KOPT-K1 (cell line): ENCODE results near the gene ARHGAP22.

ENCODE experiments used
- H3K27ac ChIP-seq: fragments of 200-600 bp; sonication (generic); 2 replicates; pipeline ENCODE4 v1.5.1; 2016; ENCODE audit warnings: antibody characterized with exemption, mild to moderate bottlenecking, low read depth, low read length; ENCODE audit not compliant: poor library complexity, severe bottlenecking
- H3K36me3 ChIP-seq: fragments of 200-600 bp; sonication (generic); 2 replicates; pipeline ENCODE4 v1.5.1; 2017; ENCODE audit warnings: antibody characterized with exemption, mild to moderate bottlenecking, low read length, moderate library complexity; ENCODE audit not compliant: insufficient read depth
- H3K9me3 ChIP-seq: fragments of 200-600 bp; sonication (generic); 2 replicates; pipeline ENCODE4 v1.5.1; 2017; ENCODE audit warnings: antibody characterized with exemption, low read length, mild to moderate bottlenecking; ENCODE audit not compliant: insufficient read depth, poor library complexity, severe bottlenecking

ARHGAP22 gene

DNA sequence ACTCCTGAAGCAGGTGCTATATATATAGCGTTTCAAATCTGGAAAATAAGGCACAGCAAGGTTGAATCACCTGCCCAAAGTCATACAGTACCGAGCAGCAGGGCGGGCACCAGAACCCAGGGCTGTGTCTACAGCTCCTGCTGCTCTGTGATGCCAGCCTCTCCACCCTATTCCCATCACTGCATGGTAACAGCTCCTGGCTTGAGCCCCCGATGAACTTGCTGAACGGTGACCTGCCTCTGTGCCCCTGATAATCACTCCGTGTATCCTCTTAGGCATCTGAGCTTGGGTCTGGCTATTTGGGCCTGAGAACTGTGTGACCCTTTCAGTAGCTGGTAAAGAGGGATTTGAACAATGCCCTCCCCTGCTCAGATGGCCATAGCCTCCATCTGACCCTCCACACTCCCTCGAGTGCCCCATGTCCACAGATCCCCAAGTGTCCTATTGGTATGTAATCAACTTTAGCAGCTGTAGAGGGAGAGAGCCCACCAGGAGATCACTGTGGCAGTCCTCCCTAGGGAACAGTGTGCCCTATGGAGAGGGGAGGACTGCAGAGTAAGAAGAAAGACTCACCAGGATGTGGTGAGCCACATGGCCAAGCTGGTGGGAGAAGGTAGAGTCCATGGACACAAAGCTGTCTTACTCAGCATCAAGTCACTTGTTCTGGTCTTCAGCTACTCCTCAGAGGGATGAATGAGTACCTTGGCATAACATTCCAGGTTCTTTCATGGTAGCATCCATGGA is 1.1 kb upstream of the ARHGAP22 start:
- Histone ChIP-seq H3K36me3 (no peaks in the 10 kb centered on the region), H3K9me3 (no peaks in the 10 kb centered on the region), H3K27ac (no peak overlapping the region)

DNA sequence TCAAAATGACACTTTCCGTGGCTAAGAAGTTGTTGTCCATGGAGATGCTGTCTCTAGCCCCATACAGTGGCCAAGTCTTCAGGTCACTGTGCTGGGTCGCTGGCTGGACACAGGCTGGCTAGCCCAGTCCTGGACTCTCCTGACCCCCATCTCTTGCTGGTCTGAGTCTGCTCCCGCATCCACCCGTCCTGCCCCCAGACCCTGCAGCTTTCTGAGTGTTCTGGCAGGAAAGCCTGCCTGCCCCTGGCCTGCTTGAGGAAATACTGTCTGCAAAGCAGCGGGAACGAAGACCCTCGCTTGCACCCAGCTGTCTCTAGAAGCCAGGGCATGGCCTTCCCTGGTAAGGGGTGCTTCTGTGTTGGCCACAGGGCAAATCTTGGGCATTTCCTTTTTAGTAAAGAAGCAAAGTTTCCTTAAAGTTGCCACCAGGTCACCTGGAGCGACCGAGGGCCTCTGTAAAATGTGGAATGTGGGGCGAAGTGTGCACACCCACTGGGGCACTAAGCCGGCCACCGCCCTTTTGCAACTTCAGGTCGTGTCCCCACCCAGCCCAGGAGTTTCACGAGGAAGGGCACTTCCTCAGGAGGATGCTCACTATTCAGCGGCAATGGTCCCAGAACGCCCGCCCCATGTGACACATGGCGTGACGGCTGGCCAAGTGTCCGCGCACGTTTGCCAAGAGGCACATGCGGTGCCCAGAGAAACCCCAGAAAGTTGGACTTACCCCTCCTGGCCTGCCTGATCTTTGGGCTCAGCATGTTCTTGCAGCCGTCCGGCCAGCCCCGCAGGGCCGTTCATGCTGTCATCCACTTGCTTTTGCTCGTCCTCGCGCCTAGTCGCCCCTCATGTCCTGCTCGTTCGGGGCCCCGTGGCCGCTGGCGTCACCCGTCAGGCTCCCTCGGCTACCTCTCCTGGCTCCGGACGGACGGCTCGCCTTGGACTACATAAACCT is 558 bp downstream of the ARHGAP22 start:
- Histone ChIP-seq H3K27ac (no peak overlapping the region), H3K9me3 (no peaks in the 10 kb centered on the region), H3K36me3 (no peaks in the 10 kb centered on the region)

DNA sequence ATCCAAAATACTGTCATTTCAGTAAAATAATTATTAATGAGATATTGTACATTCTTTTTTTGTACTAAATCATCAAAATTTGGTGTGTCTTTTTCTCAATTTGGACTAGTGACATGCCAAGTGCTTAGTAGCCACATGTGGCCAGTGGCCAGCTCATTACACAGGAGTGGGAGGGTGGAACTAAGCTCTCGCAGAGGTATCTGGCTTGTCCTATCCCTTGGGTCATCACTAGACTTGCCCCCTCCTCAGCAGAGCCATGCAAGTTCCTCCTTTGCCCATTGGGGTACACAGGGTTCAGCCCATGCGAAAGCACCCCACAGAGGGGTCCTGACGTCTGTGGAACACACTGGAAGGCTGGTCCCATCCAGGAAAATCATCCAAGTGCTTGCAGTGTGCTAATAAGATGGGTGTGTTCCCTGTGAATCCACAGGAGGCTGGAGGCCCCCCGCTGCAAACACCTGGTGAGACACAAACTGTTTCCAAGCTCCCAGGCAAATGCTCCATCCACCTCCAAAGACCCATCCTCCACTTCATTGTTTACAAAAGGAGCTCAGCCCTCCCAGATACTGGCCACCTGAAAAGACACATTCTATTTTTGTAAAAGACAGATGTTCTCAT is 1.3 kb downstream of the ARHGAP22 start:
- Histone ChIP-seq H3K27ac (no peak overlapping the region), H3K9me3 (no peaks in the 10 kb centered on the region)

DNA sequence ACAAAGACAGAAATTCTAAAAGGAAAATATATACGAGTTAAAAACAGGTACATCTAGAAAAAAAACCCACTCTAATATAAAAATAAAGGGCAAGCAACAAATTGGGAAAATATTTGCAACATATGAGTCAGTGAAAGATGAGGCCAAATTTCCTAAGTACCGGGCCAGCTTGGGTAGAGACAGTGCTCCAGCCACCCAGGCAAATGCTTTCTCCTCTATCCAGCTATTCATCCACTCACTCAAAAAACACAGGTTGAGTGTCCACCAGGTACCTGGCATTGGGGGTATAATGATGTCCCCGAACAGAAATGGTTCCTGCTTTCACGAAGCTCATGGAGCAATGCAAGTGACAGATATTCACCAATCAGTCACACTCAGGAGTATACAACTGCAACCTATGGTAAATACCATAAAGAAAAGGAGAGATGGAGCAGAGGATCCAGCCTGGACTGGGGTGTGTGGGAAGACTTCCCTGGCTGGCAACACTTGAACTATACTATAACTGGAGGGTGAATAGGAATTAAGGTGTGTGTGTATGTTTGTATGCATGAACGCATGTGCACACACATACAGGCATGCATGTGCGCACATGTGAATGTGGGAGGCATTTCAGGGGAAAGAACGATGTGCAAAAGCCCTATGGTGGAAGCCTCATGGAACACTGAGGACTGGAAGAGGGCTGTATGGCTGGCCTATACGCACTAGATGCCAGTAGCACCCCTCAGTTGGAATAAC is 2.3 kb downstream of the ARHGAP22 start:
- Histone ChIP-seq H3K36me3 (no peaks in the 10 kb centered on the region), H3K9me3 (no peaks in the 10 kb centered on the region), H3K27ac (no peak overlapping the region)

More for the DNA sequence above, 1.3 kb downstream of the ARHGAP22 start:
- H3K36me3 ChIP-seq: no peaks in the 10 kb centered on the region

DNA sequence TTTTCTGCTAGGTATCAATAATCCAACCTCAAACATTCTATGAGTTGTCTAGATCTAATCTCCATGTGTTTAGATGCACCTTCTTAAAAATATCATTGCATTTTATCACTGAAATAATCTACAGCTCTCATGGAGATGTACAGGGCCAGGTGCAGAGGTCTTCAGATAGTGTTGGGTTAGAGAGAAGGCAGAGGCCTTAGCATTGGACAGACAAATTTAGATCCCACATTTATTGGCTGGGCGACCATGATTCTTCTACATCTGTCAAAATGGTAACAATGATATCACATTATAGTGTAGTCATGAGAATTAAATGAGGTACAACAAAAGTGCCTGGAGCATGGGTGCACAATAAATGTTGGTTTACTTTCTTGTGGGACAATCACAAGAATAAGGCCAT is 3.1 kb downstream of the ARHGAP22 start:
- Histone ChIP-seq H3K9me3 (no peaks in the 10 kb centered on the region), H3K27ac (no peak overlapping the region), H3K36me3 (no peaks in the 10 kb centered on the region)

DNA sequence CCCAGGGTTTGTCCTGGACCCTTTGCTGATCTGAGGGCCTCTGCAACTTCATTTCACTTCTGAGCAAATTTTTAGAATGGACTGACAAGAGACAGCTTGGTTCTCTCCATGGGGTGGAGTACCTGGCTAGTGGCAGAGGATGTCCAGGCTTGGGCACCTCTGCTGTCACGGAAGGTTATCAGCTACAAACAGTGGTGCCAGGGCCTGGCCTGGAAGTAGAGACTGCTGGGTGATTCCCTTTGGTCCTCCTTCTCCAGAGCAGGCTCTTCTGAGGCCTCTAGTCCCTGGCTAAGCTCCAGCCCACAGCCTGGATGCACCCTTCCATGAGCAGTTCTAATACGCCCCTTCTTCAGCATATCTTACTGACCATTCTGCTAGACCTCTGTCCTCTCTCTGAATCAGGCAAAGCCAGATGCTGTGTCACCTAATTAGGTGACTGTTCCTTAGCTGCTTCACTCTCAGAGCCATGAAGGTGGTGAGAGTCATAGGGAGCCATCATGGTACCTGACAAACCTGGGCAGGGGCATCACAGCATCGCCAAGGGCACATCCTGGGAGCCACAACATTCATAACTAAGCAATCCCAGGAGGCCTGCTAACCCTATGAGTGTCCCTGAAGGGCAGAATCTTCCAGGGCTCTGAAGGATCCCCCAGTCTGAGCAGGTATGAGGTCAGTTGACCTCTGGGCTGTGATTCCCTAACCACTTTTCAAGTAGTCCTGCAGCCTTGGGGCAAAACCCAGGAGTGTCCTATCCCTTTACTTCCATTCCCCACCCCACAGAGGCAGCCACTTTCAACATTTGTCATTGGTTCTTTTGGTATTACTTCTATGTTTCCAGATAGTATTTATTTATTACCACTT is 4.0 kb downstream of the ARHGAP22 start:
- no peaks in the 10 kb centered on the region for H3K9me3 ChIP-seq
- H3K27ac ChIP-seq: no peak overlapping the region
- H3K36me3 ChIP-seq: no peaks in the 10 kb centered on the region

DNA sequence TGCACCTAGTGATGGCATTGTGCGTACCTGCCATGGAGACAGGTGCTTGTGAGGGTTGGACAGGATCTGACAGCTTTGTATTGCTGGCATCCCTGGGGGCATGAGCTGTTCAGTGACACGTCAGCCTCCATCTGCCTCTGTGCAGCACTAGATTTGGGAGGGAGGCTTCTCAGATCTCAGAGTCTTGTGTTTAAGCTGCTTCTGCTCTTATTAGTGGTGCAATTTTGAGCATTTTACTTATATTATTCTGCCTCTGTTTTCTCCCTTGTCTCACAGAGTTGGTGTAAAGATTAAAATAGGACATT is 5.1 kb downstream of the ARHGAP22 start:
- no peak overlapping the region for H3K27ac ChIP-seq
- H3K36me3 ChIP-seq: no peaks in the 10 kb centered on the region
- no peaks in the 10 kb centered on the region for H3K9me3 ChIP-seq

DNA sequence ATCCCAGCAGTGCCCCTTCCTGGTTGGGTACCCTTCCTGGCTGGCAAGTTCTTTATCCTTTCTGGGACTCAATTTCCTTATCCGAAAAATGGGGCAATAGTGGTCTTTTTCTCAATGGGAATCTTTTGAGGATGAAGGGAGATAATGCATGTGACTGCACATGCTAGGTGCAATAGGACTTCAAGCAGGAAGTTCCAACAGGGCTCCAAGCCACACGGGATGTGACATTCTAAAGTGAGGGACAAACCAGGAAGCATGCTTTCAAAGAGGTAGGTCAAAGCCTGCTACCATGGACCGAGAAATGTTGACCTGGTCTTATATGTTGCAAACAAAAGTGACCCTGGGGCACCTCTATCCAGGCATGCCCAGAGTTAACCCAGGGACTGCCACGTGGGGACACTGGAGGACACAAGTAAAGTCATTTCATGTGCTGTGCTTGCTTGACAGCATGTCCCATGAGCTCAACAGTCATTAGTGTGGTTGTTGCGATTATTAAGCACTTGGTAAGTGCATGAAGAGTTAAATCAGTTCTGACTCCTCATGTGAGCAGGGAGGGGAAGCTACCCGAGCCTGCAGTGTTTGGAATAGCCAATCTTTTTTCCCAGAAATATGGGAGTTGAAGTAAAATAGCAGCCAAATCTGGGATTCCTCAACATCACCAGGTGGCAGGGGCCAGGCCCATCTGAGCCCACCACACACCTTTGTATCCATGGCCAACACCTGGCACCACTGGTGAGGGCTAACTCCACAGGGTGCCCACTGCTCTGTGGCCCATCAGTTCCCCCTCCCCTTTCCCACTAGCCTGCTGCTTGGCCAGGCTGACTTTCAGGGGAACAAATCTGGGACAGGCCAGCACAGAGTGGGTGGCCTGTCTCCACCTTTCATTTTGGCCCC is 5.7 kb downstream of the ARHGAP22 start:
- H3K9me3 ChIP-seq: no peaks in the 10 kb centered on the region
- no peaks in the 10 kb centered on the region for H3K36me3 ChIP-seq
- no peak overlapping the region for H3K27ac ChIP-seq

DNA sequence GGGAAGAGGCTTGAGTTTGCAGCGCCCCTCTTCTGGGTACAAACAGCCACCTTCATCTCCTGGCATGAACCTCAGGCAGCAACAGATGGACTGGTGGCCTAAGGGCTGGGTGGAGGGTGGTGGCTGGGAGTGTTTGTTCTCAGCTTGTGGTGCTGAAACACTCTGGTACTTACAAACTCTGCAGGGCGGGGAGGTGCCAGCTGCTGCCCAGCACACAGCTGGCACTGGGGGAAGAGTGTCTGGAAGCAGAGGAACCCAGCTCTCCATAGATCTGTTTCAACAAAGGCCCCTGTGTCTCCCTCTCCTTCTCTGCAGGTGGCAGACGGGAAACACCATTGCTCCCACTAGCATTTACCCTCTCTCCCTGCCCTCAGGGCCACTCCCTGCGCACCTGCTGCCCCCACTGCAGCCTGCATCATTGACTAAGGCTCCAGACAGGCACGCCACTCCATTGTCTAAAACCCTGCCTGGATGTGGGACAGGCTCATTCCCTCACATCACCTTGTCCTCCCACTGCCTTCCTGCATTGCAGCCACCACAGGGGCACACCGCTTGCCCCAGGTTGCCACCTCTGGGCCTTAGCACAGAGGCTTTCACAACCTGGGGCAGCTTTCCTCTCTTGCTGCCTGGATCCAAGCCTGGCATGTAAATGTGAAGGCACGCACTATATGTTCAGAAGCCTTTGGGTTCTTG is 6.5 kb downstream of the ARHGAP22 start:
- Histone ChIP-seq H3K9me3 (no peaks in the 10 kb centered on the region), H3K36me3 (no peaks in the 10 kb centered on the region), H3K27ac (no peak overlapping the region)

DNA sequence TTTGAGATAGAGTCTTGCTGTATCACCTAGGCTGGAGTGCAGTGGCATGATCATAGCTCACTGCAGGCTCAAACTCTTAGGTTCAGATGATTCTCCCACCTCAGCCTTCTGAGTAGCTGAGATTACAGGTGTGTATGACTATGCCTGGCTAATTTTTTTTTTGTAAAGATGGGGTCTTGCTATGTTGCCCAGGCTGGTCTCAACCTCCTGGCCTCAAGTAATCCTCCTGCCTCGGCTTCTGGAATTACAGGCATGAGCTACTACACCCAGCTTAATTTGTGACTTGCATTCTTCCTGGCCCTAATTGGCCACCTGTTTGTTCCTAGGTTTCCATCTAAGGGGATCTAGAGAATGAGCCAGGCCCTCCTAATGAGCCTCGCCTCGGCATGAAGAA is 9.3 kb downstream of the ARHGAP22 start:
- Histone ChIP-seq H3K9me3 (no peaks in the 10 kb centered on the region), H3K27ac (no peak overlapping the region), H3K36me3 (no peaks in the 10 kb centered on the region)

DNA sequence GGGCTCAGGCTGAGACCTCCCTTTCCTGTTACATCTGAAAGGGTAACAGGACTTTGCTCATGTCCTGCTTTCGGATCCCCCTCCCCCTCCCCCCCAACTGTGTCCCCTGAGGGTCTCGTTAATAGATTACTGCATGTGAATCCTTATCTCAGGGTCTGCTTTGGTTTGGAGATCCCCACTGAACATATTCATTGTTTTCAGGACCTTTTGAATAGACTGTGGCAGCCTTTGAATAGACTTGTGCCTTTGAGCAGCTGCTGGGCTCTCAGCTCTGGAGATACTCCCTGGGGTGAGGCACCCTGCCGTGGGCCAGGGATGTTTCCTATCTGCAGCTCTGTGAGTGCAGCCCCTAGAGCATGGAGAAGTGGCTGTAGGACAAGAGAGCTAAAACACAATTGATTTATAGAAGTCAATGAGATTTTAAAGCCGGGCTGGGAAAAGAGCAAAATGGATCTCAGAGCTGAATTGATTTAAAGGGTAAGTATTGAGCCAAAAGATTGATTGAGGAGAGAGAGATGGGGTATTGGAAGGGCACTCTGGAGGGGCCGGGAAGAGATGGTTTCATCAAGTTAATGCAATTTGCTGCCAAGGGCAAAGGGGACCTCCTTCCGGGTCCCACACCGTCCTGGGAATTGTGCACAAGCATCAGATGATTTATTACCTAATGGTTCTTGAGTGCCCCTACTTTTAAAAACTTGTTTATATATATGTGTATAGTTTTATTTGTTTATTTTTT is 9.9 kb downstream of the ARHGAP22 start:
- Histone ChIP-seq H3K36me3 (no peaks in the 10 kb centered on the region), H3K9me3 (no peaks in the 10 kb centered on the region), H3K27ac (no peak overlapping the region)

DNA sequence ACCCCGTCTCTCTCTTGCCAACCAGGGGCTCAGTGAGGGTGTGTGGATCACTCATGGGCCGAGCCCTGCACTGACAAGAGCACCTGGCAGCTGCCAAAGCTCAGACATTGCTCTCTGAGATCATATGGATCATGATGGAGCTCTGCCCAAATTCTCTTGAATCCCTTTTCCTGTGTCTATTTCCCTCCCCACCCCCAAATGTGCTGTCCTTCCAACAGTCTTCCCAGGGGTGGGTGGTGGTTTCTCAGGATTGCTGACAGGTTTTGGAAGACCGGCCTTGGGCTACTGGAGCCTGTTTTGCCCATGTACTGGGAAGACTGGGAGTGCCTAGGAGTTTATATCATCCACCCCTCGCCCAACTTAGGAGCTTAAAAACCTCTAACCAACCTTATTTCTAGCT is 10.5 kb downstream of the ARHGAP22 start:
- Histone ChIP-seq H3K9me3 (no peaks in the 10 kb centered on the region), H3K36me3 (no peaks in the 10 kb centered on the region), H3K27ac (no peak overlapping the region)
